ENCODE data around the gene ACSM4. TPM values are rescaled to one million over a fixed set of nuclear protein-coding genes. Genes with fewer than 3 reads are reported as not detected.

ACSM4 gene
- total and polyA plus RNA-seq, 2 of the 13 experiments (the other 11 are each of a cell fraction or from before 2014, with no cell fraction given) = not detected

DNA sequence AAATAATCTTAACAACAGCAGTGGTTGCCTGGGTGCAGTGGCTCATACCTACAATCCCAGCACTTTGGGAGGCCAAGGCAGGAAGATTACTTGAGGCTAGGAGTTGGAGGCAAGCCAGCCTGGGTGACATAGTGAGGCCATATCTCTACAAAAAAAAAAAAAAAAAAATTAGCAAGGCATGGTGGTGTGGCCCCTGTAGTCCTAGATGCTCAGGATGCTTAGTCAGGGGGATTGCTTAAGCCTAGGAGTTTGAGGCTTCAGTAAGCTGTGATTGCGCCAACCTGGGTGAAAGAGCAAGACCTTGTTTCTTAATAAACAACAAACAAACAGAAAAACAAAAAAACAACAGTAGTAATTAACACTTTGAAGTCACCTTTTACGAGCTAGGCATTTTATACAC lies 642 bp upstream of the ACSM4 start (continued):
- no peak for TF ChIP-seq ZNF841 (CRISPR knock-in tag; IDR thresholded peaks at IDR 0.05; ENCODE audit: borderline replicate concordance)
- TF ChIP-seq, protein P1, sequence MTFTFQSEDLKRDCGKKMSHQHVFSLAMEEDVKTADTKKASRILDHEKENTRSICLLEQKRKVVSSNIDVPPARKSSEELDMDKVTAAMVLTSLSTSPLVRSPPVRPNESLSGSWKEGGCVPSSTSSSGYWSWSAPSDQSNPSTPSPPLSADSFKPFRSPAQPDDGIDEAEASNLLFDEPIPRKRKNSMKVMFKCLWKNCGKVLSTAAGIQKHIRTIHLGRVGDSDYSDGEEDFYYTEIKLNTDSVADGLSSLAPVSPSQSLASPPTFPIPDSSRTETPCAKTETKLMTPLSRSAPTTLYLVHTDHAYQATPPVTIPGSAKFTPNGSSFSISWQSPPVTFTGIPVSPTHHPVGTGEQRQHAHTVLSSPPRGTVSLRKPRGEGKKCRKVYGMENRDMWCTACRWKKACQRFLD (CRISPR knock-in tag; IDR thresholded peaks at IDR 0.05; ENCODE audit: borderline replicate concordance) = no peak
- TF ChIP-seq MIXL1 (CRISPR knock-in tag; IDR thresholded peaks at IDR 0.05) = no peak
- TF ChIP-seq ZSCAN25 (CRISPR knock-in tag; IDR thresholded peaks at IDR 0.05) = no peak

DNA sequence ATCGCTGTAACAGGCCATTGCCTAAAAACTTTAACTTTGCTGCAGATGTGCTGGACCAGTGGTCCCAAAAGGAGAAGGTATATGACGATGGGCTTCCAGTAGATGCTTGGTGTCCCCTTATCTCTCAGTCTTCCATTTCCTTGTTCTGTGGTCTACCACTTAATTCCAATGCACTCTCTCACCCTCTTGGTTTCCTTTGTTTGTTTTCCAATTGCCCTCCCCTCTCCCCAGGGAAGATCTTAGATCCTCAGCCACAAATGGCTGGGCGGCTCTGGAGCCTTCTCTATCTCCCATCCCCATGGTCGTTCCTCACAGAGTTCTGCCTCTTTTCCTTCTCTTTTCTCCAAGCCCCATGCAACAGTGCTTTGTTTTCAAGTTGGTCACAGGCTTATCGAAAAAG lies 584 bp downstream of the ACSM4 start:
- Histone ChIP-seq H3K4me3 (replicated peaks in 1 of 3; ENCODE audit: insufficient read depth in 1 of 3, low read depth in 2 of 3, low read length in 3 of 3) (no peak overlapping the region), H3K27me3 (ENCODE audit: control insufficient read depth in 1 of 2, insufficient read depth in 2 of 2, low read length in 2 of 2) (0 out of 5 replicates have a peak, but pooled peaks cover 0 to 3% of the 10 kb centered on the region in 2 experiments), H3K36me3 (replicated peaks in 1 of 2; ENCODE audit: control insufficient read depth in 1 of 2, insufficient read depth in 2 of 2, low read length in 2 of 2) (no peaks in the 10 kb centered on the region), H3K27ac (ENCODE audit: extremely low read length, insufficient read depth, low read length) (no peak overlapping the region), H3K9ac (ENCODE audit: insufficient read depth, low read depth, low read length) (no peak overlapping the region), H3K9me3 (ENCODE audit: low read length) (no peaks in the 10 kb centered on the region), H4K20me1 (ENCODE audit: insufficient read depth, low read length) (no peaks in the 10 kb centered on the region), H3K4me2 (ENCODE audit: low read depth, low read length) (no peak overlapping the region), H3K79me2 (ENCODE audit: insufficient read depth, low read length) (no peaks in the 10 kb centered on the region), H2AFZ (ENCODE audit: low read length) (no peak overlapping the region), H3K4me1 (ENCODE audit: insufficient read depth, low read length) (no peaks in the 10 kb centered on the region)
- ChIA-PET CTCF (ENCODE audit: low intra/inter-chr PET ratio, low total read pairs) (no interaction called here), POLR2A (no interaction called here)
- FAIRE-seq = no peak
- no peak for DNase-seq (ENCODE audit: low spot score)
- BruUV-seq (replicated peaks) = no TSS peak
- ATAC-seq = no peak
- WGBS (ENCODE audit: low lambda C conversion rate) = 8% methylated on average over 5 of the region's 5 CpGs
- in situ Hi-C loops (cut with HindIII; ENCODE audit: extremely low pct_ligation_motif_present, low pct_unique_long_range_greater_than_20kb) (no loop called here), intact Hi-C loops (cut with micrococcal nuclease; ENCODE audit: unreplicated experiment) (no loop called here)
- TF ChIP-seq ZNF672 (CRISPR knock-in tag; IDR thresholded peaks at IDR 0.05) (no peak), RFXAP (CRISPR knock-in tag; IDR thresholded peaks at IDR 0.05; ENCODE audit: borderline replicate concordance) (no peak), FOXP1 (IDR thresholded peaks at IDR 0.05) (no peak), FOXP1 (CRISPR knock-in tag; IDR thresholded peaks at IDR 0.05) (no peak), SP4 (CRISPR knock-in tag; IDR thresholded peaks at IDR 0.05) (no peak), ZNF274 (CRISPR knock-in tag; IDR thresholded peaks at IDR 0.05) (no peak)
- TF ChIP-seq, protein P2, sequence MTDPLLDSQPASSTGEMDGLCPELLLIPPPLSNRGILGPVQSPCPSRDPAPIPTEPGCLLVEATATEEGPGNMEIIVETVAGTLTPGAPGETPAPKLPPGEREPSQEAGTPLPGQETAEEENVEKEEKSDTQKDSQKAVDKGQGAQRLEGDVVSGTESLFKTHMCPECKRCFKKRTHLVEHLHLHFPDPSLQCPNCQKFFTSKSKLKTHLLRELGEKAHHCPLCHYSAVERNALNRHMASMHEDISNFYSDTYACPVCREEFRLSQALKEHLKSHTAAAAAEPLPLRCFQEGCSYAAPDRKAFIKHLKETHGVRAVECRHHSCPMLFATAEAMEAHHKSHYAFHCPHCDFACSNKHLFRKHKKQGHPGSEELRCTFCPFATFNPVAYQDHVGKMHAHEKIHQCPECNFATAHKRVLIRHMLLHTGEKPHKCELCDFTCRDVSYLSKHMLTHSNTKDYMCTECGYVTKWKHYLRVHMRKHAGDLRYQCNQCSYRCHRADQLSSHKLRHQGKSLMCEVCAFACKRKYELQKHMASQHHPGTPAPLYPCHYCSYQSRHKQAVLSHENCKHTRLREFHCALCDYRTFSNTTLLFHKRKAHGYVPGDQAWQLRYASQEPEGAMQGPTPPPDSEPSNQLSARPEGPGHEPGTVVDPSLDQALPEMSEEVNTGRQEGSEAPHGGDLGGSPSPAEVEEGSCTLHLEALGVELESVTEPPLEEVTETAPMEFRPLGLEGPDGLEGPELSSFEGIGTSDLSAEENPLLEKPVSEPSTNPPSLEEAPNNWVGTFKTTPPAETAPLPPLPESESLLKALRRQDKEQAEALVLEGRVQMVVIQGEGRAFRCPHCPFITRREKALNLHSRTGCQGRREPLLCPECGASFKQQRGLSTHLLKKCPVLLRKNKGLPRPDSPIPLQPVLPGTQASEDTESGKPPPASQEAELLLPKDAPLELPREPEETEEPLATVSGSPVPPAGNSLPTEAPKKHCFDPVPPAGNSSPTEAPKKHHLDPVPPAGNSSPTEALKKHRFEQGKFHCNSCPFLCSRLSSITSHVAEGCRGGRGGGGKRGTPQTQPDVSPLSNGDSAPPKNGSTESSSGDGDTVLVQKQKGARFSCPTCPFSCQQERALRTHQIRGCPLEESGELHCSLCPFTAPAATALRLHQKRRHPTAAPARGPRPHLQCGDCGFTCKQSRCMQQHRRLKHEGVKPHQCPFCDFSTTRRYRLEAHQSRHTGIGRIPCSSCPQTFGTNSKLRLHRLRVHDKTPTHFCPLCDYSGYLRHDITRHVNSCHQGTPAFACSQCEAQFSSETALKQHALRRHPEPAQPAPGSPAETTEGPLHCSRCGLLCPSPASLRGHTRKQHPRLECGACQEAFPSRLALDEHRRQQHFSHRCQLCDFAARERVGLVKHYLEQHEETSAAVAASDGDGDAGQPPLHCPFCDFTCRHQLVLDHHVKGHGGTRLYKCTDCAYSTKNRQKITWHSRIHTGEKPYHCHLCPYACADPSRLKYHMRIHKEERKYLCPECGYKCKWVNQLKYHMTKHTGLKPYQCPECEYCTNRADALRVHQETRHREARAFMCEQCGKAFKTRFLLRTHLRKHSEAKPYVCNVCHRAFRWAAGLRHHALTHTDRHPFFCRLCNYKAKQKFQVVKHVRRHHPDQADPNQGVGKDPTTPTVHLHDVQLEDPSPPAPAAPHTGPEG (CRISPR knock-in tag; IDR thresholded peaks at IDR 0.05) = no peak
- TF ChIP-seq, protein P3, sequence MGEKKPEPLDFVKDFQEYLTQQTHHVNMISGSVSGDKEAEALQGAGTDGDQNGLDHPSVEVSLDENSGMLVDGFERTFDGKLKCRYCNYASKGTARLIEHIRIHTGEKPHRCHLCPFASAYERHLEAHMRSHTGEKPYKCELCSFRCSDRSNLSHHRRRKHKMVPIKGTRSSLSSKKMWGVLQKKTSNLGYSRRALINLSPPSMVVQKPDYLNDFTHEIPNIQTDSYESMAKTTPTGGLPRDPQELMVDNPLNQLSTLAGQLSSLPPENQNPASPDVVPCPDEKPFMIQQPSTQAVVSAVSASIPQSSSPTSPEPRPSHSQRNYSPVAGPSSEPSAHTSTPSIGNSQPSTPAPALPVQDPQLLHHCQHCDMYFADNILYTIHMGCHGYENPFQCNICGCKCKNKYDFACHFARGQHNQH (CRISPR knock-in tag; IDR thresholded peaks at IDR 0.05) = no peak
- TF ChIP-seq, protein P4, sequence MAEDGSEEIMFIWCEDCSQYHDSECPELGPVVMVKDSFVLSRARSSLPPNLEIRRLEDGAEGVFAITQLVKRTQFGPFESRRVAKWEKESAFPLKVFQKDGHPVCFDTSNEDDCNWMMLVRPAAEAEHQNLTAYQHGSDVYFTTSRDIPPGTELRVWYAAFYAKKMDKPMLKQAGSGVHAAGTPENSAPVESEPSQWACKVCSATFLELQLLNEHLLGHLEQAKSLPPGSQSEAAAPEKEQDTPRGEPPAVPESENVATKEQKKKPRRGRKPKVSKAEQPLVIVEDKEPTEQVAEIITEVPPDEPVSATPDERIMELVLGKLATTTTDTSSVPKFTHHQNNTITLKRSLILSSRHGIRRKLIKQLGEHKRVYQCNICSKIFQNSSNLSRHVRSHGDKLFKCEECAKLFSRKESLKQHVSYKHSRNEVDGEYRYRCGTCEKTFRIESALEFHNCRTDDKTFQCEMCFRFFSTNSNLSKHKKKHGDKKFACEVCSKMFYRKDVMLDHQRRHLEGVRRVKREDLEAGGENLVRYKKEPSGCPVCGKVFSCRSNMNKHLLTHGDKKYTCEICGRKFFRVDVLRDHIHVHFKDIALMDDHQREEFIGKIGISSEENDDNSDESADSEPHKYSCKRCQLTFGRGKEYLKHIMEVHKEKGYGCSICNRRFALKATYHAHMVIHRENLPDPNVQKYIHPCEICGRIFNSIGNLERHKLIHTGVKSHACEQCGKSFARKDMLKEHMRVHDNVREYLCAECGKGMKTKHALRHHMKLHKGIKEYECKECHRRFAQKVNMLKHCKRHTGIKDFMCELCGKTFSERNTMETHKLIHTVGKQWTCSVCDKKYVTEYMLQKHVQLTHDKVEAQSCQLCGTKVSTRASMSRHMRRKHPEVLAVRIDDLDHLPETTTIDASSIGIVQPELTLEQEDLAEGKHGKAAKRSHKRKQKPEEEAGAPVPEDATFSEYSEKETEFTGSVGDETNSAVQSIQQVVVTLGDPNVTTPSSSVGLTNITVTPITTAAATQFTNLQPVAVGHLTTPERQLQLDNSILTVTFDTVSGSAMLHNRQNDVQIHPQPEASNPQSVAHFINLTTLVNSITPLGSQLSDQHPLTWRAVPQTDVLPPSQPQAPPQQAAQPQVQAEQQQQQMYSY (CRISPR knock-in tag; IDR thresholded peaks at IDR 0.05) = no peak

Measured in HepG2 (cell line).